SK-N-SH treated with all-trans-retinoic acid at 6 μM for 48 hours (cell line): Measurements from ENCODE around the gene POLR2E.

ENCODE experiments used
- CSDC2 ChIP-seq: fragments of 250-450 bp; sonication (Bioruptor Pico); IDR thresholded peaks from 2 replicates; pipeline ENCODE4 v1.5.0; 2020; ENCODE audit warnings: mild to moderate bottlenecking, moderate library complexity
- OSR1 ChIP-seq: fragments of 250-450 bp; sonication (Bioruptor Pico); IDR thresholded peaks from 2 replicates; pipeline ENCODE4 v1.8.0; 2022; ENCODE audit warnings: moderate library complexity, mild to moderate bottlenecking, inconsistent platforms
- RARB ChIP-seq: fragments of 250-450 bp; sonication (Bioruptor Pico); IDR thresholded peaks from 2 replicates; pipeline ENCODE4 v1.8.0; 2021; ENCODE audit warnings: mild to moderate bottlenecking, moderate library complexity
- ZFP3 ChIP-seq: fragments of 250-450 bp; sonication (Bioruptor Pico); IDR thresholded peaks from 2 replicates; pipeline ENCODE4 v1.5.0; 2020; ENCODE audit warnings: mild to moderate bottlenecking, moderate library complexity
- ZFP30 ChIP-seq: fragments of 450-650 bp; formaldehyde crosslinking; IDR thresholded peaks from 2 replicates; pipeline ENCODE4 v1.5.0; 2022; ENCODE audit warnings: mild to moderate bottlenecking, moderate library complexity
- TF ChIP-seq, protein P1 (sequence below): fragments of 250-450 bp; sonication (Bioruptor Pico); IDR thresholded peaks from 2 replicates; pipeline ENCODE4 v1.5.1; 2021; ENCODE audit warnings: mild to moderate bottlenecking, moderate library complexity

DNA sequence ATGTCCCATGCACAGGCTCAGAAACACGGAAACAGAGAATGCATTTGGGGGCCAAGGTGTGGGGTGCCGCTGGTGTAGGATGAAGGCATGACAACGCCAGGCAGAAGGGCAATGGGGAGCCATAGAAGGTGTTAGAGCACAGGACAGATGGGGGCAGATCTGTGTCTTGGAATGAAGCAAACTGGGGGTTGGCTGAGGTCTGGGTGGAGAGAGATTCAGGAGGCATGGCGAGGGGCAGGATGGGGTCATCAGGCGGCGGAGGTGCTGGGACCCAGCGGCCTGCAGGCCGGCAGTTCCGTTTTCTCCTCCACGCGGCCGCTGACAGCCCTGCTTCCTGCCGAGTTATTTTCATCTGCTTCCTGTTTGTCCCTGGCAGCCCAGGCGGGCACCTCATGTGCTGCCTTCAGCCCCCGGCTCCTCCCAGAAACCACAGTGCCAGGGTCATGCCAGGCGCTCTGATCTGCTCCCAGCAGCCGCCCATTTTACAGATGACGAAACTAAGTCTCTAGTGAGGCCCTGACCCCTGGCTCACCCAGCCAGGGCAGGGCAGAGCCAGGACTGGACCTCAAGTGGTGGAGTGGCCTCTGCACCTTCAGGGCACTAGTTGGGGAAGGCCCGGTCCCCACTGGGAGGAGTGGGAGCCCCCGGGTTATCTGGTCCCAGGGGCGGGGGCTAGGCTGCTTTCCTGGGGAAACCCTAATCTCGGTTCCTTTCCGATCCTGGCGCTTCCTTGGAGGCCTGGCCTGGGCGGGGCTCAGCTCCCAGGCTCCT, 26.0 kb downstream of the POLR2E start:
- TF ChIP-seq ZFP3 (no peak; the same call in 1 of the 2 replicates), OSR1 (CRISPR knock-in tag) (no peak), ZFP30 (CRISPR knock-in tag) (no peak), CSDC2 (CRISPR knock-in tag) (no peak), RARB (CRISPR knock-in tag) (no peak)
- TF ChIP-seq, protein P1, sequence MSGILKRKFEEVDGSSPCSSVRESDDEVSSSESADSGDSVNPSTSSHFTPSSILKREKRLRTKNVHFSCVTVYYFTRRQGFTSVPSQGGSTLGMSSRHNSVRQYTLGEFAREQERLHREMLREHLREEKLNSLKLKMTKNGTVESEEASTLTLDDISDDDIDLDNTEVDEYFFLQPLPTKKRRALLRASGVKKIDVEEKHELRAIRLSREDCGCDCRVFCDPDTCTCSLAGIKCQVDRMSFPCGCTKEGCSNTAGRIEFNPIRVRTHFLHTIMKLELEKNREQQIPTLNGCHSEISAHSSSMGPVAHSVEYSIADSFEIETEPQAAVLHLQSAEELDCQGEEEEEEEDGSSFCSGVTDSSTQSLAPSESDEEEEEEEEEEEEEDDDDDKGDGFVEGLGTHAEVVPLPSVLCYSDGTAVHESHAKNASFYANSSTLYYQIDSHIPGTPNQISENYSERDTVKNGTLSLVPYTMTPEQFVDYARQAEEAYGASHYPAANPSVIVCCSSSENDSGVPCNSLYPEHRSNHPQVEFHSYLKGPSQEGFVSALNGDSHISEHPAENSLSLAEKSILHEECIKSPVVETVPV, result no peak
